Activated naive CD8-positive, alpha-beta T cell treated with anti-CD3 and anti-CD28 coated beads, Interleukin-2, amount 10 ng/mL, durations not matched to agents 7 days and 5 days (primary cell): ENCODE results near the gene DCBLD2. TPM values are rescaled to one million over a fixed set of nuclear protein-coding genes. Genes with fewer than 3 reads are reported as not detected.

Experiments used
- ATAC-seq: fragments of 150-1000 bp; cut with Tn5 transposase; one replicate; pipeline ENCODE4 v1.10.0; 2021; ENCODE audit warnings: low read depth, moderate library complexity
- POLR2A ChIA-PET: fragments of 350-600 bp; sonication (Branson Sonifier 250); formaldehyde crosslinking; loops from one replicate; lab custom pipeline; 2021; ENCODE audit warnings: antibody characterized with exemption; lab: Charles Lee
- DNase-seq: peaks from one replicate; pipeline ENCODE4 v3.0.0; 2021
- H3K27ac Mint-ChIP-seq: one replicate; pipeline ENCODE4 v1.8.0; 2022; ENCODE audit warnings: mild to moderate bottlenecking, mixed read lengths
- H3K27me3 Mint-ChIP-seq: one replicate; pipeline ENCODE4 v1.8.0; 2022; ENCODE audit warnings: mild to moderate bottlenecking, moderate library complexity, mixed read lengths
- H3K36me3 Mint-ChIP-seq: one replicate; pipeline ENCODE4 v1.8.0; 2021; ENCODE audit warnings: mild to moderate bottlenecking, mixed read lengths
- H3K4me1 Mint-ChIP-seq: one replicate; pipeline ENCODE4 v1.8.0; 2021; ENCODE audit warnings: mixed read lengths
- H3K4me3 Mint-ChIP-seq: one replicate; pipeline ENCODE4 v1.8.0; 2022; ENCODE audit warnings: mild to moderate bottlenecking, moderate library complexity, mixed read lengths
- H3K9me3 Mint-ChIP-seq: one replicate; pipeline ENCODE4 v1.8.0; 2021; ENCODE audit warnings: mixed read lengths
- total RNA-seq, 2 experiments: library from RNA; stranded (reverse); gene quantifications; one replicate each; pipeline ENCODE4 v1.2.3, GENCODE V29; 2021

The DCBLD2 gene
- total RNA-seq, 2 experiments from 2014 or later = 0.82 to 1.2 TPM

DNA sequence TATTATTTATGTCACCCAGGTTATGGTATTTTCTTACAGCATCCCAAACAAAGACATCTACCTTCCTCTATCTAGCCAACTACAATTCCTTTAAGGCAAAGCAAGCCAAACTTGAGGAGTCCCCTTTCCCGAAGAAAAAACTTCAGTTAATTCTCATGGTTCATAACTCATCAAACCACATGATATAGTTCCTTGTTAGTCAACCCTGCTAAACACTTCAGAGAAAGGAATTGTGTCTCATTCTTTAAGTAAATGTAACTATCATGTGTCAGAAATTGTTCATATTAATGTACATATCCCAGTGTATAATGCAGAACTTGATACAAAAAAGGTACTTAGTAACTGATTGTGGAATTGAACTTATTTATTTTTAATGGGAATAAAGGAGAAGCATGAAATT lies 93.9 kb downstream of the DCBLD2 start:
- Mint-ChIP-seq H3K4me3 (no peak overlapping the region), H3K27me3 (no peaks in the 10 kb centered on the region), H3K27ac (no peak overlapping the region), H3K4me1 (no peaks in the 10 kb centered on the region), H3K9me3 (no peaks in the 10 kb centered on the region), H3K36me3 (no peaks in the 10 kb centered on the region)
- POLR2A ChIA-PET = no interaction called here
- DNase-seq (no peak), ATAC-seq (no peak)

DNA sequence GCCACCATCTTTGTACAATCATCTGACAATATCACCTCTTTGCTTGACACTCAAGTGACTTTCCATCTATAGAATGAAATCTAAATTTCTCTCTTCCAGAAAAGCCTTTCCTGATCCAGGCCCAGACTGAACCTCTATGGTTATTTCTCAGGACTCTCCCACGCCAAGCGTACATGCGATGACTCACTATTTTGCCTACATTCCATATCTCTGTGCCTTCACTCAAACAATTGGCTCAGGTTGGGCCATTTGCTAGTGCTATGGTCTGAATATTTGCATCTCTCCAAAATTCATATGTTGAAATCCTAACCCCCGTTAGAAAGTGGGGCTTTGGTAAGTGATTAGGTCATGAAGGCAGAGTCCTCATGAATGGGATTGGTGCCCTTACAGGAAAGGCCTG lies 94.5 kb downstream of the DCBLD2 start:
- Mint-ChIP-seq H3K27me3 (no peaks in the 10 kb centered on the region), H3K27ac (no peak overlapping the region), H3K9me3 (no peaks in the 10 kb centered on the region), H3K36me3 (no peaks in the 10 kb centered on the region), H3K4me3 (no peak overlapping the region), H3K4me1 (no peaks in the 10 kb centered on the region)
- POLR2A ChIA-PET = no interaction called here
- DNase-seq (no peak), ATAC-seq (no peak)

DNA sequence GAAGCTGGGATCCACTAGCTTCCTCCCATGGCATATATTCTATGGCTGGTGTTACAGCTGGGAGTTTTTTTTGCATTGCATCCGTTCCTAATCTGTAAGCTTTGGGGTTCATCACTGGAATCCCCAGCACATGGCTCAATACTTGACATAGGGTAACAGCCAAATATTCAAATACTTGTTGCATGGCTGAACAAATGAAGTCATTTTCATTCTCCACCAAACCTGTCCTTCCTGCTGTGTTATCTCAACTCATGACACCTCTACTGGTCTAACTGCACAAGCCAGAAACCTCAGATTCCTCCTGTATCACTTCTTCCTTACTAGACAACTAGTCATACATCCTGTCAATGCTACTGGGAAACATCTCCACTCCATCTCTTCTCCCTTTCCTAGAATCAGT lies 95.0 kb downstream of the DCBLD2 start:
- POLR2A ChIA-PET = no interaction called here
- no peak for ATAC-seq
- no peak for DNase-seq
- no peaks in the 10 kb centered on the region for H3K36me3 Mint-ChIP-seq
- H3K4me1 Mint-ChIP-seq = no peaks in the 10 kb centered on the region
- H3K27me3 Mint-ChIP-seq = no peaks in the 10 kb centered on the region
- H3K4me3 Mint-ChIP-seq = no peak overlapping the region
- no peaks in the 10 kb centered on the region for H3K9me3 Mint-ChIP-seq
- H3K27ac Mint-ChIP-seq = no peak overlapping the region

DNA sequence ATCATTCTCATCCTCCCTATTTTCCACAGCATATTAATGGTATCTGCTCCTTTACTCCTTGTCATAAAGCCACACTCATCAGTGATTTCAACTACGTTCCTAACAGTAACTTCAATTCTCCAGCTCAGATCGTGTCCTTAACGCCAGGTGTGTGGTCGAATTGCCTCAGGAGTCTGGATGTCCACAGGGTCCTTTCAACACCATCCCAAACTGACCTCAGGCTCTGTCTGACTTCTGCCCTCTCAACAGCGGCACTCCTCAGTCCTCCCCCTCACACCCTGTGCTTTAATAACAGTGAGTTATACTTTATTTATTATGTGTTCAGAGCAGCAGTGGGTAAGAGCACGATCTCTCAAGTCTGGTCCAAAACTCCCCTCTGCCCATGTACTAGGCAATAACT lies 95.9 kb downstream of the DCBLD2 start:
- POLR2A ChIA-PET = no interaction called here
- no peak overlapping the region for H3K27ac Mint-ChIP-seq
- H3K36me3 Mint-ChIP-seq = no peaks in the 10 kb centered on the region
- DNase-seq (no peak), ATAC-seq (no peak)
- H3K27me3 Mint-ChIP-seq = no peaks in the 10 kb centered on the region
- H3K4me3 Mint-ChIP-seq = no peak overlapping the region
- no peaks in the 10 kb centered on the region for H3K9me3 Mint-ChIP-seq
- H3K4me1 Mint-ChIP-seq = no peaks in the 10 kb centered on the region

DNA sequence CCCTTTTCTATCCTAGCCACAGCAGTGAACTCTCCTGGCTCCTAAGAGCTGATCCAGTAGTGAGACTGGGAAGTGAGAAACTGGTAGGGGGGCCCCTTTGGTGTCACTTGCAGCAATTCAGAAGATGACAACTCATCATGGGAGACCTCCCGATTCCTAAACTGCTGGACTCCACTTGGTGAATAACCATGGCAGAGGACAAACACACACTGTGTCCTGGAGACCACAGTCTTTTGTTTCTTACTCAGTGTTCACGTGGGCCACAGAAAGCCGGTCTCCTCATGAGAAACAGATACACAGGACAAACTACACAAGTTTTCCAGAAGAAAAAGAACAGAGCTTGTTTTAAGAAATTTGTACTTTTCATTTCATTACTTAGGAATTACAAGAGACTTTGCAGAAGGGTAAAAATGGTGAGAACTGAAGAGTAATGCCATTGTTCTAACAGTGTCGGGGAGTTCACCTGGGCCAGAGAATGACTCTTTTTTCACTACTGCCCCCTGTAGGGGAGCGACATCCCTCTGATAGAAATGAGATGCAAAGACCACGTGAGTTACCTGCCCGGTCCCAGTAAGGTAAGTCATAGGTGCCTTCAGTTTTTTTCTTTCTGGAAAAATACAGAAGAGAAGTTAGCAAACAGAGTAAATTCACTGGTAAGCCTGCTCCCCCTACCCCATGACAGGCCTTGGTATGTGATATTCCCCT lies 100.3 kb downstream of the DCBLD2 start:
- POLR2A ChIA-PET = no interaction called here
- Mint-ChIP-seq H3K9me3 (no peaks in the 10 kb centered on the region), H3K4me1 (no peaks in the 10 kb centered on the region), H3K27ac (no peak overlapping the region), H3K27me3 (no peaks in the 10 kb centered on the region), H3K36me3 (no peaks in the 10 kb centered on the region), H3K4me3 (no peak overlapping the region)
- ATAC-seq (no peak), DNase-seq (no peak)

DNA sequence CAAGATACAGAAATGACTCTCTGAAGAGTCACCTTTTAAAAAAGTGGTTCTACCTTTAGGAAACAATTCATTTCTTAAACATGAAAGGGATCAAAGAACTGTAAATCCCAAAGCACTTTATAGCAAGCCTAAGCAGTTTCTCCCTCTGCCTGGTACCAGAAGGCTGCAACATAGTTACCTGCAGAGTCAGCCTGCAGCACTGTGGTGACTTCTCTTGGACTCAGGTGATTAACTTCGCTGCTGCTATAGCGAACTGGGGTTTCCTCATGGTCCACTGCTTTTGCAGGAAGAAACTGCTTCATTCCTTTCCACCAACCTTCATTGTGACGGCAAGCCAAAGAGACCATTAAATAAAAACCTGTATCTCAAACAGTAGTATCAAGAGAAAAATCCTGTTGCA lies 101.1 kb downstream of the DCBLD2 start:
- H3K27me3 Mint-ChIP-seq = no peaks in the 10 kb centered on the region
- ATAC-seq = no peak
- H3K27ac Mint-ChIP-seq = no peak overlapping the region
- DNase-seq = no peak
- no peaks in the 10 kb centered on the region for H3K9me3 Mint-ChIP-seq
- H3K36me3 Mint-ChIP-seq = no peaks in the 10 kb centered on the region
- H3K4me1 Mint-ChIP-seq = no peaks in the 10 kb centered on the region
- POLR2A ChIA-PET = no interaction called here
- no peak overlapping the region for H3K4me3 Mint-ChIP-seq

DNA sequence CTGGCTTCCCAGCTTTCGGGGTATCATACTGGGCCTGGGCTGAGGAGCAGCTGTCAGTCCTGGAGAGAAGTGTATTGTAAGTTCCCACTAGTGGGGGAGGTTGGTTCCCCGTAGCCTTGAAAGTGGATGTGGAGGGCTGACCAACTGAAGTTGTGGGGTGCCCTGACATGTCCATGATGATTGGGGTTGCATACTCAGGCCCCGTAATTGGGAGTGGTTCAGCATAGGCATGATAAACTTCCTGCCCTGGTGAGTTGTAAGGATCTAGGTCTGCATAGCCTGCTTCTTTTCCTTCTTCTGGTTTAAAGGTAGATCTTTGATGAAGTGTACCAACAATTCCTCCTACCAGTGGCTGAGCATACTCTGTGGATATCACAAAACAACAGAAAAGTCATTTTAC lies 102.0 kb downstream of the DCBLD2 start:
- no peaks in the 10 kb centered on the region for H3K27me3 Mint-ChIP-seq
- no peak for ATAC-seq
- no peak overlapping the region for H3K4me3 Mint-ChIP-seq
- DNase-seq = no peak
- H3K27ac Mint-ChIP-seq = no peak overlapping the region
- H3K4me1 Mint-ChIP-seq = no peaks in the 10 kb centered on the region
- no peaks in the 10 kb centered on the region for H3K36me3 Mint-ChIP-seq
- no peaks in the 10 kb centered on the region for H3K9me3 Mint-ChIP-seq
- POLR2A ChIA-PET = no interaction called here

DNA sequence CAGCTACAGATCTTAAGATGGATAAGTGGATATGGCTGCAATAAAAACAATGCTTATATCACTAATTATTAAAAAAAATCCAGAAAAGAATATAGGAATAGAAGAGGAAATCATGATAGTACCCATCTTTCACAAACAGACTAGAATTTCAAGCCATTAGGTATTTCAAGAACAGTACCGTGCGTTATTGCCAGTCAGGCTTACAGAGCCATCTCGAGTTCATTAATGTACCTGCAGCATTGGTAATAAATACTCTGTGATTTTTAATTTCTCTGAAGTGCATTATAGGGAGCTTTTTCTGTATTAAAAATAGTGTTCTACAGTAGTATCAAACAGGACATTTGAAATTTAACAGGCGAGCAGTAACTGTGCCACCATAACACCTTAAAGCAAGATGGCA lies 102.7 kb downstream of the DCBLD2 start:
- no peaks in the 10 kb centered on the region for H3K27me3 Mint-ChIP-seq
- H3K27ac Mint-ChIP-seq = no peak overlapping the region
- DNase-seq (no peak), ATAC-seq (no peak)
- POLR2A ChIA-PET = no interaction called here
- H3K4me3 Mint-ChIP-seq = no peak overlapping the region
- no peaks in the 10 kb centered on the region for H3K9me3 Mint-ChIP-seq
- H3K4me1 Mint-ChIP-seq = no peaks in the 10 kb centered on the region
- H3K36me3 Mint-ChIP-seq = no peaks in the 10 kb centered on the region

DNA sequence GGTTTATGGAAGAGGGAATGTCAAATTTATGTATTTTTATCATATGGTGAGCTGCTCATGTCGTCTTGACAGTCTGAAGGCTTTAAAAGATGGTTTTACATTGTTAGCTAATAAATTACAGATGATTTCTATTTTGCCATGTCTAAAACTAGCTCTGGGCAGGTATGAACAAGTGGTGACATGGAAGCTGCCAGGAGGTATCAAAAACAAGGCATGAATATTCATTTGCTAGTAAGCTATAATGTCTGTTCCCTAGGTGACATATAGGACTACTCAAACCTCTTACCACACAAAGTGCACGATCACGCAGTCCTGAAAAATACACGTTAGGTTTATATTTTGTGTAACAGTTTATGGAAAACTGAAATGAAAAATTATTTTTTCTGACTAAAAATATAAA lies 103.6 kb downstream of the DCBLD2 start:
- Mint-ChIP-seq H3K4me1 (no peaks in the 10 kb centered on the region), H3K36me3 (no peaks in the 10 kb centered on the region), H3K9me3 (no peaks in the 10 kb centered on the region), H3K4me3 (no peak overlapping the region), H3K27ac (no peak overlapping the region), H3K27me3 (no peaks in the 10 kb centered on the region)
- DNase-seq (no peak), ATAC-seq (no peak)
- POLR2A ChIA-PET = no interaction called here

DNA sequence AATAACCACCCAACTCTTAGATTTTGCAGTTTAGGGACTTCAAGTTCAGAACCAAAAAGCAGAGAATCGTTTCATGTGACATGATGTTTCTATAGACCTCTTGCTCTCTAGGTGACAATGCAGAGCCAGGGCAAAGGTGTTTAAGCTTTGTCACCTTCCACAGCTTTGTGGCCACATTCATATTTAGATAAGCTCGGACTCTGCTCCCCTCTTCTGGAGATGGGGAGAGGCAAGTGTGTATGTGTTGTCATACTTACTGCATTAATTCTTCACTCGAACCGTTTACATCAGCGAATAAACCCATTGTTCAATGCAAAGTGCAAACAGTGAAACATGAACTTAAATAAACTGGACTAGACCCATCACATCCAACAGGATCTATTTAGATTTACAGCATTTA lies 105.2 kb downstream of the DCBLD2 start:
- no peak for ATAC-seq
- no peaks in the 10 kb centered on the region for H3K9me3 Mint-ChIP-seq
- no peaks in the 10 kb centered on the region for H3K4me1 Mint-ChIP-seq
- no peaks in the 10 kb centered on the region for H3K36me3 Mint-ChIP-seq
- no peak overlapping the region for H3K27ac Mint-ChIP-seq
- POLR2A ChIA-PET = no interaction called here
- H3K27me3 Mint-ChIP-seq = no peaks in the 10 kb centered on the region
- no peak for DNase-seq
- no peak overlapping the region for H3K4me3 Mint-ChIP-seq

DNA sequence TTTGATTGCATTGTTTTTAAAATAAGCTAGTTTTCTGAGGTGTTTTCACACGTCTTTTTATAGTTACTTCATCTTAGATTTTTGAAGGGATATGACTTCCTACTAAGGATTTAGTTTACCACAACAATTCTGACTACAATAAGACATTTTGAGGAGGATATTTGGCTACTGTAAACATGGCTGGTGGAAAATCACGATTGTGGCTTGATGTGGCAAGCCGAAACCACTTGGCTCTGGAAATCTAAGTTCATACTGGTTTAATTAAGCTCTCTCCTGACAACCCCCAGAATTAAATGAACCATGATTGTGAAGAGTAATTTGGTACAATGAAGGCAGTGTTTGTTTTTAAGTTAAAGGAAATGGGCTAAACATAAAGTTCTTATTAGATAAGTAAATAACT lies 107.5 kb downstream of the DCBLD2 start:
- DNase-seq (no peak), ATAC-seq (no peak)
- no peak overlapping the region for H3K4me3 Mint-ChIP-seq
- POLR2A ChIA-PET = interaction anchor here (0.6 kb wide), 1 partner anchor 699 kb away, joined by 3 read pairs; no protein-coding TSS in a partner anchor
- no peak overlapping the region for H3K27ac Mint-ChIP-seq
- peaks cover 10% of the 10 kb centered on the region for H3K27me3 Mint-ChIP-seq
- no peaks in the 10 kb centered on the region for H3K36me3 Mint-ChIP-seq
- no peaks in the 10 kb centered on the region for H3K9me3 Mint-ChIP-seq
- no peaks in the 10 kb centered on the region for H3K4me1 Mint-ChIP-seq

DNA sequence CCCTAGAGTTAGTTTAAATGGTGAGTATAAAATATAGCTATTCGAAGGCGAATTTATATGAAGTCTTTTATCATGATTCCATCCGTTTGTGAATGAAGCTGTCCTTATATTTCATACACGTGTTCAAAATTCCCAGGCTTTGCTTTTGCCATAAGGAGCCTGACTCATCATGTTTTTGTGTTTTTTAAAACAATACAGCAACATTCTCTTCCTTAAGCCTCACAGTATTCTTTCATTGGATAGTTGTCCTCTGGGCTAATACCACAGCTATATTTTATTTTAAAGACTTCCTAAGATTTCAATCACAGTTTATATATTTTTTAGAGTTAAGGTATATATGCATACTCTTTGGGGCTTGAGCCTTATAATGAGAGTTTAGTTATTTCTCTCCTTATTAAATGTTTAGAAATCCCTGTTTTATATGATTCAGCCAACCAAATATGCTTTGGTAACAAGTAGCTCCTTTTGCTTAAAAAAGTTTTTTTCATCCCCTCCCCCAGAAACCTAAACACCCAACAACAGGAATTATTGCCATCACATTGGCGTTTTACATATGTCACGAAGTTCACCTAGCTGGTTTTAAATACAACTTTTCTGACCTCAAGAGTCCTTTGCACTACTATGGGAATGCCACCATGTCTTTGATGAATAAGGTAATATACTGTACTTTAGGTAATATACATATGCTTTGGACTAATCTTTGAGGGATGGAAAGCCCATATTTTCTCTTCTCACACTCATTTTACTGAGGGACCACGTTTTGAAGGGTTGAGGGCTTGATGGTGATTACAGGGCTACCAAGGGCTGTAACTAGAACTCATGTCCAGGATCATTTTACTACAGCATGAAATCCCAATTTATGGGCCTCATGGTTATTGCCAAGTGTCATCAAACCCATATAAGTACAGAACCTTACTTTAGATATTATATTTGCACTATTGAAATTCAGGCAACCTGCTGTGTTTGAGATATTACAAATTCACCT lies 109.9 kb downstream of the DCBLD2 start:
- peaks cover under 1% of the 10 kb centered on the region for H3K4me1 Mint-ChIP-seq
- H3K27ac Mint-ChIP-seq = no peak overlapping the region
- no peak overlapping the region for H3K4me3 Mint-ChIP-seq
- no peak for ATAC-seq
- H3K9me3 Mint-ChIP-seq = no peaks in the 10 kb centered on the region
- POLR2A ChIA-PET = no interaction called here
- DNase-seq = no peak
- peaks cover 13% of the 10 kb centered on the region for H3K27me3 Mint-ChIP-seq
- no peaks in the 10 kb centered on the region for H3K36me3 Mint-ChIP-seq

DNA sequence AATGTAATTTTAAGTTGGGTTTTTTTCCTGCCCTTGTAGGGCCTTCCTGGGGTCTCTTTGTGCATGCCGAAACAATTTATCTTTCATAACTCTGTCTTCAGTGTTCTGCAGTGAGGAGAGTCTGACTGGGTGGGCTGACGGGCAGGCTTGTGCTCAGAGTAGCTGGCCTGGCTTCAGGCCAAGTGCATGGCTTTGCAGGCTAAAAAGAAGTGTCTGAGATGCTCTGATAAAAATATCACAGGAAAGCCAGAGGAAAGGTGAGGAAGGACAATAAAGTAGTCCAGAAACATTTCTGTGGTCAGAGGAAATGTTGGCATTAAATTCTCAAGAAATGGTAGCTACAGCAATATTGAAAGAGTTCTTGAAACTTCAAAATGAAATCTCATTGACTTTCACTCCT lies 112.8 kb downstream of the DCBLD2 start:
- H3K27me3 Mint-ChIP-seq = peaks cover 15% of the 10 kb centered on the region
- POLR2A ChIA-PET = no interaction called here
- ATAC-seq (no peak), DNase-seq (no peak)
- H3K4me1 Mint-ChIP-seq = peaks cover 1% of the 10 kb centered on the region
- H3K36me3 Mint-ChIP-seq = no peaks in the 10 kb centered on the region
- no peak overlapping the region for H3K27ac Mint-ChIP-seq
- no peaks in the 10 kb centered on the region for H3K9me3 Mint-ChIP-seq
- H3K4me3 Mint-ChIP-seq = no peak overlapping the region

DNA sequence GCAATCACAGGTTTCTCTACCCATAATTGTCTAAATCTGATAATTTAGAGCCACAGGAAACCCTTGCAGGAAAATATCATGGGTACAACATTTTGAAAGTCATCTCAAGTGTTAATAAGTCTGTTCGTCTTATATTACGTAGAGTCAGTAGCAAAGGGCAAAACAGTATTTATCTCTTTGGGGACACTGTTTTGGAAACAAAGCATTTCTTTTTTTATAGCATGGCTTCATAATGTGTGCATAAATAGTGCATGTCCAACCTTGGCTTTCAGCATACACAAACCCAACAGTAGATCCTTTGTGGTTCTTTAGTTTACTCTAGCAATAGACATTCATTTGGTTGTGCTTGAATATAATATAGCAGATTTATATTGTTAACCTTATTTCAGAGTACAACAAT lies 114.3 kb downstream of the DCBLD2 start:
- POLR2A ChIA-PET = no interaction called here
- Mint-ChIP-seq H3K4me1 (peaks cover 1% of the 10 kb centered on the region), H3K36me3 (no peaks in the 10 kb centered on the region), H3K27me3 (peaks cover 15% of the 10 kb centered on the region), H3K4me3 (no peak overlapping the region), H3K9me3 (no peaks in the 10 kb centered on the region), H3K27ac (no peak overlapping the region)
- DNase-seq = no peak
- ATAC-seq = no peak
